ENCODE data around the gene FOXS1.
A peak's percentile ranks its signal among the peaks of the same experiment; 100 is the strongest.
"Not testable (repeated sequence)": the region's sequence is repeated elsewhere in the genome, so short reads cannot be mapped to it uniquely, and the experiment has no call there.

FOXS1 gene

GRCh38 chr20:31823360-31824124 is 21.9 kb downstream of the FOXS1 start:
- no peak for DNase-seq

DNA sequence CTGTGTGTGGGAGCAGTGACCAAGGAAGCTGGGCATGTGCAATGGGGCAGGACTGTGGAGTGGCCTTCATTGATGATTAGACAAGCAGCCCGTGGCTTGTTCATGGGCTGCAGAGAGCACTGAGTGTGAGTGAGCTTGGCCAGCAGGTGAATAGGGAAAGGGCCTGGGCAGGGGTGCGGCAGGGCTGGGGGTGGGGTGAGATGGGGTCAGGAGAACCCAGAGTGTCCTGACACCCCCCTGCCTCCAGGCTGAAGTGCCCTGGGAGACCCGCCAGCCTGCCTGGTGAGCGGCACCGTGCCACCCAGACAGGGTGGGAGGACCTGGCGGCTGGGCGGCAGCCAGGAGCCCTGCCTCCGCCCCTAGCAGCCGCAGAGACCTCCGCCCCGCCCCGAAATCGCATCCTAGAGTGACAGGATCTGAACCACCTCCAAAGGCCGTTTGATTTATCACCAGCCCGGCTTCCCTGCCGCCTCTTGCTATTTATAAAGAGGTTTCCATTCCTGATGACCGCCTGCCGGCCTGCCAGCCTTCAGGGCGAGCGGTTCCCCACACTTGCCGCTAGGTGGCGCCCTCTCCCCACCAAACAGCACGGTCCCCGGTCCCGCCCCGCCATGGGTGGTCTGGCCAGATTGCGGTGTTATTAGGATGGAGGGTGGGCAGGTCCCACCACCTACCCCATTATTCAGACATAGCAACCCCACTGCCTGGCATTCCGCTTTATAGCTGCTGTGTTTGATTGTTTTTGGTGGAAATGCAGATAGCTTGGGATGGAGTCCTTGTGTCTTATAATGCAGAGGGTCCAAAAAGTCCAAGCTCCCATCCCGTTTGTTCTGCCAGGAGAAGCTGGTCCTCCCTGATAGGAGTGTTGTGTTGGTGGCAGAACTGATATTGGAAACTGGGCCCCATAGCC is 22.7 kb downstream of the FOXS1 start:
- DNase-seq, result peak; percentile 80

GRCh38 chr20:31821427-31821826 is 24.0 kb downstream of the FOXS1 start:
- DNase-seq, result no peak

- no peak for DNase-seq
Observed at GRCh38 chr20:31820228-31820627, 25.2 kb downstream of the FOXS1 start.

DNA sequence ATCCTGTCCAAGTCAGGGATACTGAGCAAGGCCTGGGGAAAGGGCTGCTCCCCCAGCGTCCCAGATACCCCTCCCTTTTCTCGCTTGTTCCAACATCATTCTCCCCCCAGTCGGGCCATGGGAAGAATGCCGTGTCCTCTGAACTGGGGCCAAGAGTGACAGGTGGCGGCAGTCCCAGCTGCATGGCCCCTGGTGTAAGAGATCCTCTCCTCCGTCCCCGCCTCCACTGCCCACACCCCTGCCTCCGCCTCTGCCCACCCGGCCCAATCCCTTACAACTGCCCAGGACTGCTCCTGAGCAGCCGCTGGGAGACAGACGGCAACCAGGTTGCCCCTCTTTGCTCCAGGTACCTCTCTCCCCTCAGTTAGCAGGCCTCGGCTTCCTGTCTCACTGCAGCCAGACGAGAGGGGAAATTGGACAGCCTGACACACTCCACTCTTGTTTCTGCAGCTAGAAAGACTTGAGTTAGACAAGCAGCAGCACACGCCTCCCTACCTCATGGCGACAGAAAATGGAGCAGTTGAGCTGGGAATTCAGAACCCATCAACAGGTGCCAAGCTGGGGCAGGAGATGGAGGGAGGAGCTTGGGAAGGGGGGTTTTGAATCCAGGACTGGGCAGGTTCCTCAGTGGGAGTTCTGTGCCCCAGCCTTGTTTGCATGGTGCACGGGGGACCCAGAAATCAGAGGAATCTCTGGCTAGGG is 26.2 kb downstream of the FOXS1 start, which contains the start of gene MYLK2:
TSS of gene MYLK2 (plus strand) at position 274 of the 702 bp plus-strand sequence. CDS start at position 499, 225 bp downstream.
- DNase-seq, result no peak

GRCh38 chr20:31818376-31818908 is 27.0 kb downstream of the FOXS1 start:
- DNase-seq, result no peak

DNA sequence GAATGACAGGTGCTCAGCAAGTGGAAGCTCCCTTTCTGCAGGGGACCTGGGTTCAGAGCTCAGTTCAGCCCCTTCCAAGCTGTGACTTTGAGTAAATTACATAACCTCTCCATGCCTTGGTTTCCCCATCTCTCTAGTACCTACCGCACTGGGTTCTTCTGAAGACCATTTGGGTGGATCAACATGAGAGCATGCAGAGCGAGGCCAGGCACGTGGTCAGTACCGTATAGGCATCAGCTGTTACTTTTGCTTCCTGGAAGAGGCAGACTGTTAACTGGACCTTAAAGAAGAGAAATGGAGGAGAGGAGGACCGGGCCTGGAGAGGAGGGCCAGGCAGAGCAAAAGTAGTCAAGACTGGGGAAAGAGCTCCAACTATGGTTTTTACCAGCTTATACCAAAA is 27.9 kb downstream of the FOXS1 start:
- no peak for DNase-seq

GRCh38 chr20:31816221-31816620 is 29.2 kb downstream of the FOXS1 start:
- no peak for DNase-seq

GRCh38 chr20:31815408-31816188 is 29.8 kb downstream of the FOXS1 start:
- no peak for DNase-seq

DNA sequence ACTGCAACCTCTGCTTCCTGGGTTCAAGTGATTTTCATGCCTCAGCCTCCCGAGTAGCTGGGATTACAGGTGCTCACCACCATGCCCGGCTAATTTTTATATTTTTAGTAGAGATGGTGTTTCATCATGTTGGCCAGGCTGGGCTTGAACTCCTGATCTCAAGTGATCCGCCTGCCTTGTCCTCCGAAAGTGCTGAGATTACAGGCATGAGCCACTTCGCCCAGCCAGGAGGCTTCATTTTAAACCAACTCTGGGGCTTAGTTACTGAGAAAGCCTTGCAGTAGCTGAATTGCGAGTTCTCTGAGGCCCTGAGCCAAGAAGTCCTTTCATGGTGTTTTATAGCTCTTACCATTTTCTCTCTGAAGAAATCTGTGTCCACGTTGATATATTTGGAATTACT is 31.3 kb downstream of the FOXS1 start:
- DNase-seq, result not testable (repeated sequence)

DNA sequence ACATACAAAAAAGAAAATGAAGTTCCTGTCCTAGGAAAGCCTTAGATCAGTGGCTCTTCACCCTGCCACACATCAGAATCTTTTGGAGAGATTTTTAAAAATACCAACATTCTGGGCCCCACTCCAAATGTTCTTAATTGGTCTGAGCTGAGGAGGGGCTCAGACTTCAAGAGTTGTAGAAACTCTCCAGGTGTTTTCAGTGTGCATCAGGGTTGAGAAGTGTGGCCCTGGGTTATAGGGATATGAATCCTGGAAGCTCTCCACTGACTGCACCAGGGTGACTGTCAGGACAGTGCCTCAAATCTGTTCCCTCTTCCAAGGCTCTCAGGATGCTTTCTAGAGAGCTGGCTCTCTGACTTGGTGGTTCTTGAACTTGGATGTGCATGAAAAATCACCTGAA is 31.8 kb downstream of the FOXS1 start:
- no peak for DNase-seq

GRCh38 chr20:31811796-31812728 is 33.3 kb downstream of the FOXS1 start:
- no peak for DNase-seq

GRCh38 chr20:31811198-31811597 is 34.2 kb downstream of the FOXS1 start:
- no peak for DNase-seq

GRCh38 chr20:31809661-31810060 is 35.7 kb downstream of the FOXS1 start:
- no peak for DNase-seq

DNA sequence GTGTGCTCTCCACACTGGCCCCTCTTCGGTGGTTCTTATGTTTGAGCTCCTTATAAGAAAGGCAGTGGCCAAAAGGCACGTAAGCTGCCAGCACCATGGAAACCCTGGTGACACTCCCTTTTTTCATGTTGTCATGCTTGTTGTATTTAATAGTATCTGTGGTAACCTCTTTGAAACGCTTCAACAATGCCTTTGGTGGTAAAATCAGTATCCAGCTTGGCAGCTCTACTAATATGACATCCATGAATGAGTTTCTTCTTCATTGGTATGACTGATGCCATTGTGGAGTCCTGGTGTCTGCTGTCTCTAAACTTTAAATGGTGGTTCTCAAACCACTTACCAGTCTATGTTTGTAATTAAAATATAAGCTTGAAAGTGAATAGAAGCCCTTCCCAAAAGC is 36.9 kb downstream of the FOXS1 start:
- no peak for DNase-seq

GRCh38 chr20:31806564-31807355 is 38.6 kb downstream of the FOXS1 start:
- DNase-seq, result no peak

DNA sequence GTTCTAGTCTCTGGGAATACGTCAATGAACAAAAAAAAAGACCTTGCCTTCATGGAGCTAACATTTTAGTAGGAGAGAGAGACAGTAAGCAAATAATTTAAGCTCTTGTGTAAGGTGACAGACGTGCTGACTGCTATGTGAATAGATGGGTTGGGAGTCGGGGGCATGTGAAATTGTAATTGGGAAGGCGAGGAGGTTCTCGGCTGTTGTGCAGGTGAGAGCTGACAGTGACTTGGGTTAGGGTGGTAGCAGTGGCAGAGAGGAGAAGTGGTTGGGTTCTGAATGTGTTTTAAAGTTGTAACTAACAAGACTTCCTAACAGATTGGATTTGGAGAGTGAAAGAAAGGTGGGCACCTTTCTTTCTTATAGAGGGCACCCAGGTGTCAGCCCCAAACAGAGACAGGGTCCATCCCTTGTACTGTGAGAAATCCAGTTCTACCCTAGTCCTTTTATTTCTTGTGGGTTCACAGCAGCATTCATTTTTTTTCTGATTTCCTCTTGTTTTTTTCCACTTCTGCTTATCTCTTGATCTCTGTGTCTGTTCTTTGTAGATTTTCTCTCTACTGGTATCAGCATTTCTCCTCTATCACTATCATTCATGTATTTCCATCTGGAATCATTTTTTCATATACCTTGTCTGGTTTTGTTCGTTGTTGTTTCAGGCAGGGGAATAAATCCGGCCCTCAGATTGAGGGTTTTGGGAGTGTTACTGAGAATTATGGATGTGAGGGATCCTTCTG is 41.7 kb downstream of the FOXS1 start:
- no peak for DNase-seq

DNA sequence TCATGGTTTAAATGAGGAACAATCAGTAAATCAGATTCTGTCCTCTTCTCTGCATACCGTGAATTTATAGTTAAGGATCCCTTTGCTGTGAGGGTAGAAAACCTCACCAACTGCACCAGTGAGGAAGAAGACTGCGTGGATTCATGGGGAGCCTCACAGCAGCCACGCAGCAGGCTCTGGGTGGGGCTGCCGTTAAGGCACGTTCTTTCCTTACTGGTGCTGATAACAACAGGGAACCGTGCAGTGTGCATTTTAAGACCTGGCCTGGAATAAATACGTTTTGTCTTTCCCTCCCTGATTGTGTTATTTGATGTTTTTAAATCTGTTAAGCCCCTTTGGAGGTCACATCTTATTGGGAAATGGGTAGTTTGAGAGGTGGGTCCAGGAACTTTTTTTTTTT is 43.9 kb downstream of the FOXS1 start:
- no peak for DNase-seq

DNA sequence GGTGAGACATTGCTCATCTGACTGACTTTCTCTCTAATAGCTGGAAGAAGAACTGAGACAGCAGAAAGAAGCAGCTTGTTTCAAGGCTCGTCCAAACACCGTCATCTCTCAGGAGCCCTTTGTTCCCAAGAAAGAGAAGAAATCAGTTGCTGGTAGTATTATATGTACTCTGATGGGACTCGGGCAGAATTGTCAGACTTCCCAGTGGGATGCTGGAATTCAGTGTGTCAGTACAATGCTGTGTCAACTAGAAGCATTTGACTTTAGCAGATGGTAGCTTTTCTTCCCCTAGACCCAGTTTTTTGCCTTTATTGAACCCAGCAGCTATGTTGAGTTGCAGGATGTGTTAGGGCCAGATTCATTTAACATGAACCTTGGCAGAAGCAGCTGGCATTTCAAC is 48.0 kb downstream of the FOXS1 start:
- DNase-seq, result no peak
